GM13977 (cell line): ENCODE measurements around the gene MAPK1.
"Not testable (repeated sequence)": the region's sequence is repeated elsewhere in the genome, so short reads cannot be mapped to it uniquely, and the experiment has no call there.

Source experiments
- DNase-seq: peaks from one replicate; pipeline ENCODE4 v3.0.0; 2012; ENCODE audit warnings: low spot score
- in situ Hi-C: fragments of 300-500 bp; cut with MboI; formaldehyde crosslinking; loops from one replicate; pipeline ENCODE4 v1.12.0; 2022; ENCODE audit warnings: low sequenced_read_pairs, low pct_unique_long_range_greater_than_20kb, mixed read lengths, inconsistent platforms; ENCODE audit not compliant: unreplicated experiment
- TF ChIP-seq, protein P1 (sequence below): IDR thresholded peaks from 2 replicates; pipeline ENCODE4 v1.5.1; 2012; ENCODE audit warnings: mild to moderate bottlenecking, control low read depth; ENCODE audit not compliant: insufficient read depth; ENCODE audit errors: extremely low read depth, missing control alignments

MAPK1 gene

DNA sequence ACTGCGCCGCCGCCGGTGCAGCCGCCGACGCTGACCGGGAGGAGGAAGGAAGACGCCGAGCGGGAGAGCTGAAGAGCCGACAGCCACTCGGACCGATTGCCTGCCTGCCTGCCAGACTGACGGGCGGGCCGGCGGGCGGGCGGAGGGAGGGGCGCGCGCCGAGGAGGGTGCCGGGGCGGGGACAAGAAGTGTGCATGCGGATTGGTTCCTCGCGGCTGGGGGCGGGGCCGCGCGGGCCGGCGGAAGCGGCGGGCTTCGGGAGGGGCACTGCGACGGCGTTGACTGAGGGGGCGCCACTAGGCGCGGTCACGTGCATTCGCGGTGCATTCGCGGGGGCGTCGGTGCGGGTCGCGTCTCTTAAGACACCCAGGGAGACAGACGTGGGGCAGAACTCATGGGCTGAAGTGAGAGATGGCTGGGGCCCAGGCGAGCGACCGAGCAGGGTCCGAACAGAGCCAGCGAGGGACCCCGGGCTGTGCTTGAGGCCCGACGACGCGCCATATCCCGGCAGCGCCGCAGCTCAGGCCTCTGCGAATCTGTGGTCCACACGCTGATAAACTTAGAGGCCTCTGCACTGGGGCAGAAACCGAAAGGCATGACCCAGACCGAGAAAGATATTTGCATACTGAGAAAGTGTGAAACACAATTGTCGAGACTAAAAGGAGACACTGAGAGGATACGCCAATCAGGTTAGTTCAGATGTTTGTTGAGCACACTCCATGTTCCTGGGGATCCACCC is at the start of gene MAPK1:
Gene MAPK1, minus strand, starts transcription at position 118 of the 739 bp plus-strand sequence. CDS start 205 bp downstream, outside the sequence.
- TF ChIP-seq, protein P1, sequence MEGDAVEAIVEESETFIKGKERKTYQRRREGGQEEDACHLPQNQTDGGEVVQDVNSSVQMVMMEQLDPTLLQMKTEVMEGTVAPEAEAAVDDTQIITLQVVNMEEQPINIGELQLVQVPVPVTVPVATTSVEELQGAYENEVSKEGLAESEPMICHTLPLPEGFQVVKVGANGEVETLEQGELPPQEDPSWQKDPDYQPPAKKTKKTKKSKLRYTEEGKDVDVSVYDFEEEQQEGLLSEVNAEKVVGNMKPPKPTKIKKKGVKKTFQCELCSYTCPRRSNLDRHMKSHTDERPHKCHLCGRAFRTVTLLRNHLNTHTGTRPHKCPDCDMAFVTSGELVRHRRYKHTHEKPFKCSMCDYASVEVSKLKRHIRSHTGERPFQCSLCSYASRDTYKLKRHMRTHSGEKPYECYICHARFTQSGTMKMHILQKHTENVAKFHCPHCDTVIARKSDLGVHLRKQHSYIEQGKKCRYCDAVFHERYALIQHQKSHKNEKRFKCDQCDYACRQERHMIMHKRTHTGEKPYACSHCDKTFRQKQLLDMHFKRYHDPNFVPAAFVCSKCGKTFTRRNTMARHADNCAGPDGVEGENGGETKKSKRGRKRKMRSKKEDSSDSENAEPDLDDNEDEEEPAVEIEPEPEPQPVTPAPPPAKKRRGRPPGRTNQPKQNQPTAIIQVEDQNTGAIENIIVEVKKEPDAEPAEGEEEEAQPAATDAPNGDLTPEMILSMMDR, result peak; percentile 28
- in situ Hi-C loops, result no loop called here
- DNase-seq, result peak; percentile 92

DNA sequence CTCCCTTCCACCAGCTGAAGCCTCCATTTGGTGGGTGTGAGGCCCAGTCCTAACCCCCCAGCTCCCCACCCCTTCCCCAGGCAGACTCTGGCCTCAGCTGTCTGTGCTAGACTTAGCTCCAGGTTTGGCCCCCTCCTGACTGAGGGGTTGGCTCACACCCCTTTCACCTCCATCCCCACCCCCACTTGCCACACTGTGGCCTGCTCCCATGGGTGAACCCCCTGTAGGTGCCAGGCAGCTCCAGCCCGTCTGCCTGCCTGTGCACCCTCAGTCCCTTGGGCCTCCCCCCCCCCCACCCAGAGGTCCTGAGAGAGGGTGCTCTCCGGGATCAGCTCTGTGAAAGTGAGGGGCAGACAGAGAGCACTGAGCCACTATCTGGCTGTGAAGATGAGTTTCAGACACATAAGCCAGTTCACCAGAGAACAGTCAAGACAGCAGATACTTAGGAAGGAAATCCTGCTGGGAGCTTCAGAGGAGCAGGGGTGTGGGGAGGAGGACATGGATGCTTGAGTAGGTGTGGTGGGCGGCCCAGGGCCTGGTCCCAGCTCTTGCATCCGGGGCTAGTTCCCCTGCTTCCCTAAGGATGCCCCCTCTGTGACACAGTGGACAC is 49.0 kb upstream of the MAPK1 start:
- in situ Hi-C loops, result no loop called here
- TF ChIP-seq, protein P1, result no peak
- no peak for DNase-seq

DNA sequence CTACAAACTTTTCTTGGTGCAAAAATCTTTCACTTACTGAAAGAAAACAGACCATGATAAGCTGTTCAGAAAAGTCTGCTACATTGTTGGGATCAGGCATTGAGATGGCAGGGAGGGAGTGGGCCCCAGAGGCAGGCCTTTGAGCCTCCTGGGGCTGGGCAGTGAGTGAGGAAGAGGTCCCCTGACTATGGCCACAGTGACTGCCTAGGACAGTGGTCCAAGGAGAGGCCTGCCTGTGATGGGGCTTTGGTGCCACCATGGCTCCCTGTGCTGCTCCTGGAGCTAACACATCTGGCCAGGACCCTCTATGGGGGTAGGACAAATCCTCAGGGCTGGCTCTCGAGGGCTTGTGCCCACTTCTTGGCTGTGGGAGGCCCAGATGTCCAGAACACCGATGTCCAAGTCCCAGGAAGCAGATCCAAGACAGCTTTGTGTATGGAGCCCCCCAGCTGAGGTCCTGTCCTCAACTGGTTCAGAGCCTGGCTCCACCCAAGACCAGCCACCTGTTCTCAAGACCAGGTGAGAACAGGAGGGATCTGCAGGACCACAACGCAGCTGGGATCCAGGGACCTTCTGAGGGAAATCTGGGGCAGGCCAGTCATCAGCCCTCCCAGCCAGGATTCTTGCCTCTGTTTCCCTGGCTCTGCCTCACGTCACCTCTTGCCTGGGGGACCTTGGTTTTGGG is 48.3 kb upstream of the MAPK1 start:
- in situ Hi-C loops, result no loop called here
- no peak for DNase-seq
- TF ChIP-seq, protein P1, result no peak

DNA sequence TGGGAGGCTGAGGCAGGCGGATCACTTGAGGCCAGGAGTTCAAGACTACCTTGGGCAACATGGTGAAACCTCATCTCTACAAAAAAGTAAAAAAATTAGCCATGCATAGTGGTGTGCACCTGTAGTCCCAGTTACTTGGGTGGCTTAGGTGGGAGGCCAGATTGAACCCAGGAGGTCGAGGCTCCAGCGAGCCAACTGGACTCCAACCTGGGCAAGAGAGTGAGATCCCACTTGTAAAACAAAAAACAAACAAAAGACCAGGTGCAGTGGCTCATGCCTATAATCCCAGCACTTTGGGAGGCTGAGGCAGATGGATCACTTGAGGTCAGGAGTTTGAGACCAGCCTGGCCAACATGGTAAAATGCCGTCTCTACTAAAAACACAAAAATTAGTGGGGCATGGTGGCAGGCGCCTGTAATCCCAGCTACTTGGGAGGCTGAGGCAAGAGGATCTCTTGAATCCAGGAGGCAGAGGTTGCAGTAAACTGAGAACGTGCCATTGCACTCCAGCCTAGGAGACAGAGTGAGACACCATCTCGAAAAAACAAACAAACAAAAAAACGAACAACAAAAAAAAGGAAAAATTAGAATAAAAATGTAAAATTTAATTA is 46.7 kb upstream of the MAPK1 start:
- in situ Hi-C loops, result not testable (repeated sequence)

DNA sequence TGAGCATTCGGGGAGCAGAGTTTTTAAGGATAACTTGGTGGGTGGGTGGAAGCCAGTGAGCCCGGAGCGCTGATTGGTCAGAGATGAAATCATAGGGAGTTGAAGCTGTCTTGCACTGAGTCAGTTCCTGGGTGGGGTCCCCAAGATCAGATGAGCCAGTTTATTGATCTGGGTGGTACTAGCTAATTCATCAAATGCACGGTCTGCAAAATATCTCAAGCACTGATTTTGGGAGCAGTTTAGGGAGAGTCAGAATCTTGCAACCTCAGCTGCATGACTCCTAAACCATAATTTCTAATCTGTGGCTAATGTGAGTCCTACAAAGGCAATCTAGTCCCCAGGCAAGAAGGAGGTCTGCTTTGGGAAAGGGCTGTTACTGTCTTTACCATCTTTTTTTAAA is 42.9 kb upstream of the MAPK1 start:
- in situ Hi-C loops, DNase-seq: not testable (repeated sequence)

More for the DNA sequence above, 46.7 kb upstream of the MAPK1 start:
- DNase-seq, result not testable (repeated sequence)

DNA sequence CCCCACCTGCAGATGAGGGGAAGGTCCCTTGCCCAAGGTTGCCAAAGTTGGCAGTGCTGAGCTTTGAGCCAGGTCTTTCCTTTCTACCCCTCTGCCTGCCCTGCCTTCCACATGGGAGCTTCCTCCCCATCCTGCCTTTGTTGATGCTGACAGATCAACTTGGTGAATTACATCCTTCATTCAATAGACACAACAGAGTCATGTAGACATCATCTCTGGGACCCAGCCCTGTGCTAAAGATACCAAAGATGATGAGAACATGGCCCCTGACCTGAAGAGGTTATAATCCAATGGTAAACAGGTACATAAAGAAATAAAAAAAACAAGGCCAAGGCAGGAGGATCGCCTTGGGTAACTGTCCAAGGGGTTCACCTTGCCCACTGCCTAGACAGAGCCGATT is 42.4 kb upstream of the MAPK1 start:
- in situ Hi-C loops, result no loop called here
- DNase-seq, result no peak
- TF ChIP-seq, protein P1, result no peak

DNA sequence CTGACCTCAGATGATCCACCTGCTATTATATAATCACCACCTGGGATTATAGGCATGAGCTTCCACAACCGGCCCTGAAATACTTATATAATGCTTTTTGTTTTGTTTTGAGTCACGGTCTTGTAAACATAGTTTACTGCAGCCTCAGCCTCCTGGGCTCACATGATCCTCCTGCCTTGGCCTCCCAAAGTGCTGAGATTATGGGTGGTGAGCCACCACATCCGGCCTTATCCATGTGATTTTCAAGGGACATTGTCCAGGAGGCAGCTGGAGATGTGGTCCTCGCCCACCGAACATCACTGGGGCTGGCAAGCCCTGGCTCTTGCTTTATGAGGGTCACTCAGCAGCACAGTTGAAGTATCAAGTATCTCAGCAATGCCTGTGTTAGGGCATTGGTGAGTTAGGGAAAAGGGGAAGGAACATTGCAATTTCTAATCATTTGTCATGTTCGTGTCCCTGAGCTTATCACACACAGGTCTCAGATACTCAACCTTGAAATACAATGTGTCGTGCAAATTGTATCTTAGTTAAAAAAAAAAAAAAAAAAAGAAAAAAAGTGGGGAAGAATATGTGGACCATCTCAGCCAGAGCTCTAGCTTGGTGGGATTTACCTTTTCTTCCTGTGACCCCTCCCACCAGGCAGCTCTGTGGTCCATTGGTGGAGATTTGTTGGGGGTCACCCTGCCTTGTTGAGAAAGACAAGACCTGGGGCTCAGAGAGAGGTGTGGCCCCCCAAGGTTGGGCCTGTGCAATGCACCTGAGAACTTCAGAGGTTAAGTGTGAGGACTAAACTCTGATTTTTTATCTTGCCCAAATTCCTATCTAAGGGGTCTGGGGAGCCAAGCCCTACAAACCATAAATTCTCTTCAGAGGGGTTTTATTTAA is 40.4 kb upstream of the MAPK1 start:
- DNase-seq, result no peak
- in situ Hi-C loops, result no loop called here
- TF ChIP-seq, protein P1, result no peak

DNA sequence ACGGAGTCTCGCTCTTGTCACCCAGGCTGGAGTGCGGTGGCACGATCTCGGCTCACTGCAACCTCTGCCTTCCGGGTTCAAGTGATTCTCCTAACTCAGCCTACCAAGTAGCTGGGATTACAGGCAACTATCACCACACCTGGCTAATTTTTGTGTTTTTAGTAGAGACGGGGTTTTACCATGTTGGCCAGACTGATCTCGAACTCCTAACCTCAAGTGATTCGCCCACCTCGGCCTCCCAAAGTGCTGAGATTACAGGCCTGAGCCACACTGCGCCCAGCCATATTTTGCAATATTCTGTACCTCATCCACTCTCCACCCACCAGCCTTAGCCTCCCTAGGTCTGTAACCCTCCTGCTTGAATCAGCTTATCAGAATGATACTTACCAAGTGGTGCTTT is 37.8 kb upstream of the MAPK1 start:
- in situ Hi-C loops, DNase-seq: not testable (repeated sequence)
